Iris pigment epithelial cell (primary cell): ENCODE data around the gene INPP4A.
A peak's percentile ranks its signal among the peaks of the same experiment; 100 is the strongest.

Source experiments
- DNase-seq: peaks from one replicate; pipeline ENCODE4 v3.0.0-alpha.2; 2011; ENCODE audit warnings: low read depth

INPP4A gene

DNA sequence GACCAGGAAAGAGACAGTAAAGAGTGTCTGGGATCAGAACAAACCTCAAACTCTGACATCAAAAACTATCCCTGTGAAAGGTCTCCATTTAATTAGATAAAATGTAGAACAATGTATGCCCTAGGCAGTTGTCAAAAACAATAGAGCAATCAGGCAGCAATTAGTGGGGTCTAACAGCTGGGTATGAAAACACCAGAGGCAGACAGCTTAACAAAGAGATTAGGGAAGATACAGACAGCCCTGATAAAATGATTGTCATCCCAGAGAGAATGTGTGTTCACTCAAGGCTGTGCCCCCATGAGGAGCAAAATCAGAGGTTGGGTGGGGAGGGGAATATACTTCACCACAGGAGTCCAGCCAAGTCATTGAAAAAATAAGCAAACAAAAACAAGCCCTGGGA, 50.0 kb downstream of the INPP4A start:
- DNase-seq = no peak

GRCh38 chr2:98496750-98497493, 52.3 kb downstream of the INPP4A start:
- DNase-seq = no peak

- no peak for DNase-seq
These were observed 54.2 kb downstream of the INPP4A start for GRCh38 chr2:98498703-98499440.

- DNase-seq = no peak
These were observed 55.9 kb downstream of the INPP4A start for GRCh38 chr2:98500561-98500960.

DNA sequence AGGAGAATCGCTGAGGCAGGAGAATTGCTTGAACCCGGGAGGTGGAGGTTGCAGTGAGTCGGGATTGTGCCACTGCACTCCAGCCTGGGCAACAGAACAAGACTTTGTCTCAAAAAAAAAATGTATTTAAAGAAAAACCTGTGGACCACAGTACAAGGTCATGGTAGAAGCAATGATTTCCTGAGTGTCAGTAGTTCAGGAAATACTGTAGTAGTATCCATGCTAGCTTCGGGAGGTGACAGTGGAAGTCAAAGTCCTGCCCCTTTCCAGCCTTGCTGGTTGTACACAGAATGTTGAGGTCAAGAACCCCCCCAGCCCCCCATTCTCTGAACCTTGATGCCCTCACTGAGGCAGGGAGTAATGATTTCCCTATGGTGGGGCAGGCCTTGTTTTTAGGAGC, 56.6 kb downstream of the INPP4A start:
- no peak for DNase-seq

GRCh38 chr2:98501876-98502275, 57.2 kb downstream of the INPP4A start:
- no peak for DNase-seq

- peak; percentile 33 for DNase-seq
These were observed 58.1 kb downstream of the INPP4A start for GRCh38 chr2:98502556-98503335.

- DNase-seq = no peak
These were observed 58.9 kb downstream of the INPP4A start for GRCh38 chr2:98503481-98504105.

GRCh38 chr2:98504381-98505109, 59.9 kb downstream of the INPP4A start:
- DNase-seq = no peak

DNA sequence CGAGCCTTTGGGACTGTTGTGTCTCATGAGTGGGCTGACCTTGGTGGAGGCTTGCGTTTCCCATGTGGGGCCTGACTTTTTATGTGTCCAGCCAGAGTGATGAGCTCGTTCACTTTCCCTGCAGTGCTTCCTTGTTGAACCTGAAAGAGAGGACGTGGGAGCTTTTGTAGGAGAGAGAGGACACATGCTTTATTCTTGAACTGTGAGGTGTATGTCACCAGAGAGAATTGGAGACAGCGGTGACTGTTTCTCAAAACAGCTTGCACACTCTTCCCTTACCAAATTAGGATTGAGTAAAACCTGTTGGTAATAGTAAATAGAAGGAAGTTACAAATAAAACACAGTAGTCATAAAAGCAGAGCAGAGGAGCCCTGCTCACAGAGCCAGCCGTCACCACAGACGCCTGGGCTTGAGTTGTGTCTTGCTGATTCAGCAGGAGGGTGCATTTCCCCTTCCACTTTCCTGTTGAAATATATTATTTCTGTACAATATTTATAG, 60.7 kb downstream of the INPP4A start:
- no peak for DNase-seq

GRCh38 chr2:98505971-98506664, 61.5 kb downstream of the INPP4A start:
- DNase-seq = no peak

GRCh38 chr2:98506881-98507280, 62.2 kb downstream of the INPP4A start:
- DNase-seq = no peak

DNA sequence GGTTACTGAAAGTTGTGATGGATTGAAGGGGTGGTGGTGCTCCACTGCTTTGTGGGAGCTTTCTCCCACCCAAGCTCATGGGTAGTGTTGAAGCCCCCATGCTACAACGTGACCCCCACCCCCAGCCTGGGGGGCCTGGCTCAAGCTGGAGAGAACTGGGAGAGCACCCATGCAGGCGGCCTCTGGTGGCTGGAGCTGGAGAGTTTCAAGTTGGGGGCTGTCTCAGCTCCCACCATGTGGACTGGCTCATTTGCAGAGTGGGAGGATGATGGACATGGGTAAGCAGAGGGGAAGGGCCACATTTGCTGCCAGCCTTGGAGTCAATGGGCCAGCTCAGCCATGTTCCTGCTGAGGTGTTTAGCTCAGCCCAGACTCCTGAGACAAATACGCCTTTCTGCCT, 62.8 kb downstream of the INPP4A start:
- DNase-seq = no peak

DNA sequence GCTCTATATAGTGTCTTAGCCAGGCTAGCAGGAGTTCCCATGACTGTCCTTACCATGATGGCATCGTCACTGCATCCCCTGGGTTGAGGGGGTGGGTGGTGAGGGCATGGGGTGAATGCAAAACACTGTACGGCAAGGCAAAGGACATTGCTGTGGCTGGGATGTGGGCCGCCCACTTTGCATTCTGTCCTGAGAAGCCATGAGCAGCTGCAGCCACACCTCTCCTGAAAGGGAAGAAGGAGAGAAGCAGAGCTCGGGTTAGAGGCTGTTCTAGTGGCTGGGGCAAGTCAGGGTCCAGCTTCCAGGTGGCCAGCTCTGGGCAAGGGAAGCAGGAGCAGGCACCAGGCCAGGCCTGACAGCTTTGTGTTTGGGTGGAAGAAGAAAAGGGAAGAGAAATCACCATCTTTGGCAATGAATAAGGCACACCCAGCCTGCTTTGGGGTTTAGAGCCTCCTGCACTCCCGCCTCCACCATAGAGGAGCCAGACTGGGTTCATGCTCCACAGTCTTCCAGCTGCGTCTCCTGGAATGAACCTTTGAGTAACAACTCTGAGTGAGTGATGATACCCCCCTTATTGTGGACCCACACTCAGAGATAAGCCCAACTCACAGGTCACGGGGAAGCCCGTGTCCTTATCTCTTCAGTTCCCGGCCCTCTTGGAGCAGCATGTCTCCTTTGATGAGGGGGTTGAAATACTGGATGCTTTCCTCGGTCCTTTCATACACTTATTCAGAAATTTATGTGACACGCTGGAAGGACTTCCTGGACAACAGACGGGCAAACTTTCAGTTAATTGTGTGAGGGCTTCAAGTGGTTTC, 63.4 kb downstream of the INPP4A start:
- DNase-seq = no peak

DNA sequence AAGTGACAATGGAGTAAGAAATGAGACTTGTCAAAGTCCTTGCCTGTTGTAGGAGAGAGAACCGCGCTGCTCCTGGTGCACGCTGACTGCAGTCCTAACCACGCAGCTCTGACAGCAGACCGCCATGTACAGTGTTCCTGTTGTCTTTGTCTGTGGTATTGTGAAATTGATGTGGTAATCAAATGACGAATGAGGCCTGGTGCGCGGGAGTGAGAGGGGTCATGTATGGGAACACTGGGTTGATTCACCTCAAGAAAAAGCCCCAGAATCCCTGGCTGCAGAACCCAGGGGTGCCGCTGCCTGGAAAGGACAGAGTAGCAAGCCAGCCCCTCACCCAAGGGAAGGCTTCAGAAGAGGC, 64.0 kb downstream of the INPP4A start:
- DNase-seq = peak; percentile 87

DNA sequence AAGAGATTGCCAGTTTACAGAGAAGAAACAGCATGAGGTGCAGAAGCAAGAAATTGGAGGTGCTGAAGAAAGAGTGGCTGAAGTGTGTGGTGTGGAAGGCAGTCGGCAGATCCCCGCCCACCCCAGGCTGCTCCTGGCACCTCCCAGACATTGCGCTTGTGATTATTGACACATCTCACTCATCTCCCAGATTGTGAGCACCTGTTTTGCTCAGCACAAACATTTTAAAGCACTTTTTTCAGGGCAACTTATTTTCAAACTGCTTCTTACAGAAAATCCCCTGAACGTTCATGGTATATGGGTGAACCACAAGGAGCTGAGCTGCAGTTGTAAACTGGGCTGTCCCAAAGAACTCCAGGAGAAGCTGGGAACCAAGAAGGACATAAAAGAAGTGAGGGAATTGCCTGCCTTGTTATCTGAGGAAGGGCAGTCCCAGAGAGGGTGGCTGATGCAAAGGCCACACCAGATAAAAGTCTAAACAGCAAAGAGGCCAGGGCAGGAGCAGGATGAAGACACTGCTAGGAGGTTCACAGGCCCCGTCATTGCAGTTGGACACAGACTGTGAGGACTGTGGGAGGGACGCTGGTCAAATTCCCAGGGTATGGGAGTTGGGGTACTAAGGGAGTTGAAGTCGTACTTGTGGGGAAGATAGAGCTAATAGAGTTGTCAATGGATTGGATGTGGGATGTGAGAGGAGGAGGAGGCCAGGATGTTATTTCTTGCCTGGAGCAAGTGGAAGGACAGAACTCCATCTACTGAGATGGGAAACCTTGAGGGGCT, 65.1 kb downstream of the INPP4A start:
- no peak for DNase-seq

GRCh38 chr2:98510322-98510662, 65.6 kb downstream of the INPP4A start:
- DNase-seq = no peak

GRCh38 chr2:98511981-98512380, 67.3 kb downstream of the INPP4A start:
- no peak for DNase-seq

DNA sequence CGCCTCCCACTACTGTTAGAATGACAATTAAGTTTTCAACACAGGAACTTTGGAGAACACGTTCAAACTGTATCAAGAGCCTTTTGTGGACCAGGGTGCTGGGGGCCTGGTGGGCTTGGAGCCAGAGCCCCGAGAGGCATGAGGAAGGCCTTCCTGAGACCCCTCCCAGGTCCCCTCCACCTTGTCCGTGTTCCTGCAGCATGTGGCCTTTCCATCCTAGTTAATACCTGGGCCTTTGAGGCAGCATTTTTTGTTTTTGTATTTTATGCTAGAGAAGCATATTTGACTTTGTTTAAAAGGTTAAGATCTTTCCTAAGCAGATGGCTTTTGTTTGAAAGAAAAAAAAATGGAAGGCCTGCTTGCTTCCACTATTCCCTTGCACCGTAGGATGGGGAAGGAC, 68.0 kb downstream of the INPP4A start:
- no peak for DNase-seq
